Adrenal gland (tissue), 12 donors: ENCODE data around the gene MRPL36. TPM values are rescaled to one million over a fixed set of nuclear protein-coding genes. Genes with fewer than 3 reads are reported as not detected.

Source experiments
- DNase-seq, 7 donors: peaks; one replicate each; pipeline ENCODE4 v3.0.0-alpha.2; 2019 to 2020
- H3K27ac ChIP-seq, 5 donors: fragments of 200-600 bp; sonication (generic) in 4 of 5; 1 replicate in 3 of 5; 2 replicates in 2 of 5; pipeline versions ENCODE4 v1.5.1 to v1.8.0; 2016 to 2020; ENCODE audit warnings: mild to moderate bottlenecking in 1 of 5
- H3K27me3 ChIP-seq: fragments of 200-600 bp; 2 replicates; pipeline ENCODE4 v1.8.0; 2021
- H3K36me3 ChIP-seq, 2 donors: fragments of 200-600 bp; replicated peaks in 1 of 2; 1 replicate in 1 of 2; 2 replicates in 1 of 2; pipeline versions ENCODE4 v1.5.1 to v1.8.0; 2018 to 2022
- H3K4me1 ChIP-seq, 2 donors: fragments of 200-600 bp; replicated peaks in 1 of 2; 1 replicate in 1 of 2; 2 replicates in 1 of 2; pipeline versions ENCODE4 v1.5.1 to v1.8.0; 2018 to 2021
- H3K4me3 ChIP-seq, 4 donors: fragments of 200-600 bp; sonication (generic) in 3 of 4; one replicate each; pipeline ENCODE4 v1.5.1; 2016 to 2018
- H3K9me3 ChIP-seq, 3 donors: fragments of 200-600 bp; sonication (generic) in 1 of 3; replicated peaks in 1 of 3; 1 replicate in 2 of 3; 2 replicates in 1 of 3; pipeline versions ENCODE4 v1.5.1 to v1.8.0; 2016 to 2021
- POLR2A ChIP-seq, 2 donors: fragments of 450-650 bp; IDR thresholded peaks; one replicate each; pipeline ENCODE4 v1.6.1; 2017; ENCODE audit warnings: antibody characterized with exemption in 2 of 2, mild to moderate bottlenecking in 2 of 2, moderate library complexity in 1 of 2
- WGBS, 4 donors: extraction: QIAGEN DNeasy Blood & Tissue Kit in 2 of 4; methylation state at CpG; one replicate each; pipeline versions ENCODE4 v1.1.5 to v1.1.7; 2013 to 2017; 5-methylcytosine and 5-hydroxymethylcytosine counted together
- intact Hi-C, 2 donors: fragments of 100-400 bp; cut with DNase I; formaldehyde crosslinking; loops; one replicate each; pipeline versions ENCODE4 v1.14.1 to v1.15.0; 2022 to 2023
- polyA plus RNA-seq, 3 donors: library from polyadenylated mRNA; stranded (reverse); fragments of 200-250 nt in 2 of 3; fragments of 350-450 nt in 1 of 3; fragmentation: Illumina TruSeq in 1 of 3; extraction: RNeasy Lipid Tissue Mini Kit (QIAGEN cat#74804) in 1 of 3; gene quantifications; one replicate each; pipeline ENCODE4 v1.2.3, GENCODE V29; 2013 to 2014
- total RNA-seq, 9 donors: library from RNA; depleted of rRNA in 4 of 9; stranded (reverse); fragments of >200 nt in 4 of 9; fragments of 120-200 nt in 1 of 9; fragmentation: NEBNext Ultra II Directional in 1 of 9; extraction: Animal tissue kit (Norgen Biotek cat#: 25700) in 1 of 9; gene quantifications; one replicate each; pipeline versions ENCODE4 v1.1.0 to v1.2.4, GENCODE V29; 2013 to 2023
- TF ChIP-seq, protein P1 (sequence below), 6 experiments: fragments of 450-650 bp in 4 of 6; fragments of 200-600 bp in 2 of 6; sonication (generic) in 1 of 6; IDR thresholded peaks; 1 replicate in 5 of 6; 2 replicates in 1 of 6; pipeline versions ENCODE4 v1.5.1 to v1.8.0; 2016 to 2021; ENCODE audit warnings: antibody characterized with exemption in 6 of 6, mild to moderate bottlenecking in 2 of 6, moderate library complexity in 1 of 6
- donor health status: healthy with polysubstance abuse.
- donor health status: Bipolar disorder and iron deficiency.
- donor health status: DM: yes; HTN: yes; CAD: no.
- donor health status: DM: no; HTN: no; CAD: no.
- donor health status: DM: no; HTN: no; CAD: no.
- donor health status: DM: yes; HTN: yes; CAD: no.

The MRPL36 gene
- total and polyA plus RNA-seq, 12 donors: 23.3 to 97.4 (median 61.3) TPM

DNA sequence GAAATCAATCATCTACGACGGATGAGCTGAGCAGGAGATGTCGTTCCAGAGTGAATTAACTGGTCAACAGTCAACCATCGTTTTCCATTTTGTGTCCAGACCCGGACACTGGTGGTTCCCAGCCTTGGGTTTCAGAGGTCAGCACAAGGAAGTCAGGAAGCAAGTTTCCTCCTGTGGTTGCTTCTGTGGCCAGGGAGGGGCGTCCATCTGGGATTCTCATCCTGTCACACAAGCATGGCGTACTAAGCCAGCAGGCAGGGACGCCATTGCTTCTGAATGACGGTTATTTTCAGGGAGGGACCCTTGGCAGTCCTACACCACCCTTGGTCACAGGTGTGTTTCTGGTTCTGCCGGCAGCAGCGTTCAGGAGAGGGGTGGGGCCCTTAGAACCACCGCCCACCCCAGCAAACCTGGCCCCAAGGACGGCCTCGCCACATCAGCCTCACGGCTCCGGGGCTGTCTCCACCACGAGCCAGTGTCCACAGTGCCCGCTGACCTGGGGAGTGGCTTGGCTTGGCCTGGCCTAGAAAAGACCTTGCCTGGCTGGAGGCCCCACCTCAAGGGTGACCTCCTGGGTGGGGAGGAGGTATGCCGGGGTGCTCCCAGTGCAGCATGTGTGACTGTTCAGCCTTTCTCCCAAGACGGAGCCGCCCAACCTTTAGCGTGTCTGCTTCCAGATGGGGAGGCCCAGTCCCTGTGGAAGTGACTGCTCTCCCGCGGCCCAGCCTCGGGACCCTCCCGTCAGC is 26.8 kb upstream of the MRPL36 start:
- Histone ChIP-seq H3K36me3 (no peaks in the 10 kb centered on the region), H3K4me3 (no peak overlapping the region), H3K27me3 (no peaks in the 10 kb centered on the region), H3K9me3 (no peaks in the 10 kb centered on the region), H3K4me1 (no peaks in the 10 kb centered on the region), H3K27ac (no peak overlapping the region)
- intact Hi-C loops: no loop called here
- DNase-seq: no peak
- WGBS, 4 donors: 80 to 91% (median 87%) methylated on average over 12 to 26 of the region's 26 CpGs
- TF ChIP-seq, protein P1, sequence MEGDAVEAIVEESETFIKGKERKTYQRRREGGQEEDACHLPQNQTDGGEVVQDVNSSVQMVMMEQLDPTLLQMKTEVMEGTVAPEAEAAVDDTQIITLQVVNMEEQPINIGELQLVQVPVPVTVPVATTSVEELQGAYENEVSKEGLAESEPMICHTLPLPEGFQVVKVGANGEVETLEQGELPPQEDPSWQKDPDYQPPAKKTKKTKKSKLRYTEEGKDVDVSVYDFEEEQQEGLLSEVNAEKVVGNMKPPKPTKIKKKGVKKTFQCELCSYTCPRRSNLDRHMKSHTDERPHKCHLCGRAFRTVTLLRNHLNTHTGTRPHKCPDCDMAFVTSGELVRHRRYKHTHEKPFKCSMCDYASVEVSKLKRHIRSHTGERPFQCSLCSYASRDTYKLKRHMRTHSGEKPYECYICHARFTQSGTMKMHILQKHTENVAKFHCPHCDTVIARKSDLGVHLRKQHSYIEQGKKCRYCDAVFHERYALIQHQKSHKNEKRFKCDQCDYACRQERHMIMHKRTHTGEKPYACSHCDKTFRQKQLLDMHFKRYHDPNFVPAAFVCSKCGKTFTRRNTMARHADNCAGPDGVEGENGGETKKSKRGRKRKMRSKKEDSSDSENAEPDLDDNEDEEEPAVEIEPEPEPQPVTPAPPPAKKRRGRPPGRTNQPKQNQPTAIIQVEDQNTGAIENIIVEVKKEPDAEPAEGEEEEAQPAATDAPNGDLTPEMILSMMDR (IDR thresholded peaks at IDR 0.05): no peak
- no peak for TF ChIP-seq POLR2A (IDR thresholded peaks at IDR 0.05)

GRCh38 chr5:1824903-1825841 is 25.5 kb upstream of the MRPL36 start:
- H3K36me3 ChIP-seq: no peaks in the 10 kb centered on the region
- no peaks in the 10 kb centered on the region for H3K4me1 ChIP-seq
- no peak for DNase-seq
- no peaks in the 10 kb centered on the region for H3K27me3 ChIP-seq
- no peak overlapping the region for H3K27ac ChIP-seq
- no peaks in the 10 kb centered on the region for H3K9me3 ChIP-seq
- TF ChIP-seq, protein P1 (IDR thresholded peaks at IDR 0.05): no peak
- TF ChIP-seq POLR2A (IDR thresholded peaks at IDR 0.05): no peak
- 87 to 96% (median 95%) methylated on average over 12 to 27 of the region's 27 CpGs for WGBS, 4 donors
- no peak overlapping the region for H3K4me3 ChIP-seq
- intact Hi-C loops: no loop called here

DNA sequence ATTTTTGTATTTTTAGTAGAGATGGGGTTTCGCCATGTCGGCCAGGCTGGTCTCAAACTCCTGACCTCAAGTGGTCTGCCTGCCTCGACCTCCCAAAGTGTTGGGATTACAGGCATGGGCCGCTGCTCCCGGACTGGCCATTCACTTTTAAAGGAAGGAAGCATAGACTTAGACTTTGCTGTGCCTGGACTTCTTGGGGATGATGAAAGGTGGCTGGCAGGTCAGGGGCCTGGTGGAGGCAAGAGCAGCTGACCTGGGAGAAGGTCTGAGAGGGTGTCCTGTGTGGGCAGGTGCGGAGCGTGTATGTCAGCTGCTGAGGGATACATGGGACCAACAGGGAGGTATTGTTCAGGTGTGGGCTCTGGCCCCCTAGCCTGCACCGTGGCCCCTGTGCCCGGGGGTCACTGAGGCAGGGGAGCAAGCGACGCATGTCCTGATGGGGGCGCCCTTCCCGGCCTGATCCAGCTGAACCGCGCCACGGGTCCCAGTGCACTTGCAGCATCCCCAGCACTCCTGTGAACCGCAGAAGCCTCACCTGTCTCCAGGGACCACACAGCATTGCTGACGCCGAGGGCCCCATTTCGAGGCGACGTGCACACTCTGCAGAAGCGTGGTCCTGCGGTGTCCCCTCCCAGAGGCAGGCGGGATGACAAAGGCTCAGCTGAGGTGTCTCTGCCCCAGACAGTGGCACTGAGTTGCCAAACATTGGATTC is 24.6 kb upstream of the MRPL36 start:
- 88 to 93% (median 93%) methylated on average over 9 to 25 of the region's 25 CpGs for WGBS, 4 donors
- TF ChIP-seq, protein P1 (IDR thresholded peaks at IDR 0.05): no peak
- TF ChIP-seq POLR2A (IDR thresholded peaks at IDR 0.05): no peak
- intact Hi-C loops: no loop called here
- no peak for DNase-seq
- no peaks in the 10 kb centered on the region for H3K36me3 ChIP-seq
- no peak overlapping the region for H3K4me3 ChIP-seq
- no peak overlapping the region for H3K27ac ChIP-seq
- H3K4me1 ChIP-seq: no peaks in the 10 kb centered on the region
- H3K9me3 ChIP-seq: no peaks in the 10 kb centered on the region
- H3K27me3 ChIP-seq: no peaks in the 10 kb centered on the region
